Measurements from ENCODE around the gene IGSF23. TPM values are rescaled to one million over a fixed set of nuclear protein-coding genes. Genes with fewer than 3 reads are reported as not detected.
"Not testable (repeated sequence)": the region's sequence is repeated elsewhere in the genome, so short reads cannot be mapped to it uniquely, and the experiment has no call there.

IGSF23 gene
- total RNA-seq, 1 donor from 2014 or later = not detected

- Mint-ChIP-seq H3K27ac (ENCODE audit: unreplicated experiment) (no peak overlapping the region), H3K4me3 (ENCODE audit: unreplicated experiment) (no peak overlapping the region), H3K9me3 (ENCODE audit: low read depth) (no peaks in the 10 kb centered on the region), H3K36me3 (ENCODE audit: low read depth) (peaks cover 10% of the 10 kb centered on the region), H3K27me3 (ENCODE audit: low read depth) (no peaks in the 10 kb centered on the region), H3K4me1 (ENCODE audit: low read depth) (peaks cover 18% of the 10 kb centered on the region)
- DNase-seq (ENCODE audit: low spot score) = no peak
- TF ChIP-seq CTCF (IDR thresholded peaks at IDR 0.05) = no peak
Measured at GRCh38 chr19:44682807-44683206, 69.4 kb downstream of the IGSF23 start.

- peaks cover 10% of the 10 kb centered on the region for H3K36me3 Mint-ChIP-seq (ENCODE audit: low read depth)
- no peak for DNase-seq (ENCODE audit: low spot score)
- H3K27me3 Mint-ChIP-seq (ENCODE audit: low read depth) = no peaks in the 10 kb centered on the region
- peaks cover 18% of the 10 kb centered on the region for H3K4me1 Mint-ChIP-seq (ENCODE audit: low read depth)
- H3K4me3 Mint-ChIP-seq (ENCODE audit: unreplicated experiment) = no peak overlapping the region
- H3K27ac Mint-ChIP-seq (ENCODE audit: unreplicated experiment) = no peak overlapping the region
- TF ChIP-seq CTCF (IDR thresholded peaks at IDR 0.05) = no peak
- H3K9me3 Mint-ChIP-seq (ENCODE audit: low read depth) = no peaks in the 10 kb centered on the region
Measured at GRCh38 chr19:44683434-44684210, 70.3 kb downstream of the IGSF23 start.

GRCh38 chr19:44684396-44684795 lies 71.0 kb downstream of the IGSF23 start:
- Mint-ChIP-seq H3K36me3 (ENCODE audit: low read depth) (peaks cover 10% of the 10 kb centered on the region), H3K4me1 (ENCODE audit: low read depth) (peaks cover 21% of the 10 kb centered on the region), H3K27ac (ENCODE audit: unreplicated experiment) (peak overlapping the region; percentile 32)
- not testable (repeated sequence) for H3K4me3 Mint-ChIP-seq (ENCODE audit: unreplicated experiment); H3K9me3 Mint-ChIP-seq (ENCODE audit: low read depth); H3K27me3 Mint-ChIP-seq (ENCODE audit: low read depth); DNase-seq (ENCODE audit: low spot score)

- Mint-ChIP-seq H3K4me3 (ENCODE audit: unreplicated experiment) (no peak overlapping the region), H3K27me3 (ENCODE audit: low read depth) (no peaks in the 10 kb centered on the region), H3K36me3 (ENCODE audit: low read depth) (peaks cover 10% of the 10 kb centered on the region), H3K4me1 (ENCODE audit: low read depth) (peaks cover 21% of the 10 kb centered on the region), H3K27ac (ENCODE audit: unreplicated experiment) (peak overlapping the region; percentile 72), H3K9me3 (ENCODE audit: low read depth) (no peaks in the 10 kb centered on the region)
- DNase-seq (ENCODE audit: low spot score) = no peak
- no peak for TF ChIP-seq CTCF (IDR thresholded peaks at IDR 0.05)
Measured at GRCh38 chr19:44684892-44685863, 71.8 kb downstream of the IGSF23 start.

GRCh38 chr19:44685877-44686276 lies 72.5 kb downstream of the IGSF23 start:
- H3K27ac Mint-ChIP-seq (ENCODE audit: unreplicated experiment) = no peak overlapping the region

More at GRCh38 chr19:44685877-44686276, 72.5 kb downstream of the IGSF23 start:
- Mint-ChIP-seq H3K9me3 (ENCODE audit: low read depth) (no peaks in the 10 kb centered on the region), H3K4me1 (ENCODE audit: low read depth) (peaks cover 21% of the 10 kb centered on the region), H3K36me3 (ENCODE audit: low read depth) (peaks cover 5% of the 10 kb centered on the region), H3K4me3 (ENCODE audit: unreplicated experiment) (no peak overlapping the region), H3K27me3 (ENCODE audit: low read depth) (no peaks in the 10 kb centered on the region)
- no peak for TF ChIP-seq CTCF (IDR thresholded peaks at IDR 0.05)
- no peak for DNase-seq (ENCODE audit: low spot score)

Small RNAs within 50 kb of the gene (microRNA-seq; reads per million reads assigned to microRNA genes)
- gene MIR4531 (ENCODE audit: borderline number of aligned reads) = not detected

Other genes starting within 250 kb of the IGSF23 start
- gene ZNF285, start 212.0 kb upstream of the IGSF23 start, total RNA-seq = 4.1 to 5.6 TPM (median 4.3 TPM) in 3 replicates
- gene ZNF229, start 165.1 kb upstream of the IGSF23 start, total RNA-seq = 3.5 to 5.6 TPM (median 3.7 TPM) in 3 replicates
- gene ZNF180, start 113.0 kb upstream of the IGSF23 start, total RNA-seq = 4.6 to 7.8 TPM (median 4.7 TPM) in 3 replicates
- not detected in 3 replicates for gene CEACAM20, start 83.9 kb upstream of the IGSF23 start, total RNA-seq
- 44.4 to 93.2 TPM (median 89.7 TPM) in 3 replicates for gene PVR, start 30.3 kb downstream of the IGSF23 start, total RNA-seq
- gene CEACAM19, start 57.9 kb downstream of the IGSF23 start, total RNA-seq = 5.2 to 6.5 TPM (median 5.4 TPM) in 3 replicates
- not detected in 3 replicates for gene CEACAM16, start 85.6 kb downstream of the IGSF23 start, total RNA-seq
- 9.2 to 14.9 TPM (median 11.8 TPM) in 3 replicates for gene BCL3, start 135.1 kb downstream of the IGSF23 start, total RNA-seq
- gene CBLC, start 164.3 kb downstream of the IGSF23 start, total RNA-seq = not detected in 3 replicates
- 4.3 to 15.1 TPM (median 14.0 TPM) in 3 replicates for gene BCAM, start 195.5 kb downstream of the IGSF23 start, total RNA-seq
- gene NECTIN2, start 232.7 kb downstream of the IGSF23 start, total RNA-seq = 88.9 to 120 TPM (median 116 TPM) in 3 replicates

Data from chondrocyte (in vitro differentiated cells).